ENCODE measurements around the gene GJB1.

GJB1 gene

DNA sequence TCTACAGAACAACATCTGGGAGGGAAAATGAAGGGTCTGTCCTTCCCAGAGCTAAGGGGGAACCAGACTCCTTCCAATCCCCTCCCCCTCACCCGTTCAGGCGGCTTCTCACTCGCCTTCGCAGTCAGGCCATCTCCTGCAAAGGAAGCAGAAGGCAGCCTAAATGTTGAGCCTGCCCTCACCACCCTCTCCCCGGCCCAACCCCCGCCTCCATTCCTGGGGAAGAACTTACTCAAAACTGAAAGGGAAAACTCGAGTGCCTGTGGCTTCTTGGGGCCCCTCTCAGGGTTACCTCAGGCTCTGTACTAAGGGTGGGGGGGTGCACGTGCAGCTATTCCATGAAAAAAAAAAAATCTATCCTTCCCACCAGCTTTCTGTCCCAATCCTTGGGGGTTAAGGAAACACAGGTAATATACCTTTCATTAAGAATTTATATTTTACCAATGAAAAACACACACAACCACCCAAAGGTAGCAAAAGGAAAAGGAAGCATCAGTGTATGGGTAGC lies 28.5 kb downstream of the GJB1 start:
- TF ChIP-seq EZH2 (IDR thresholded peaks at IDR 0.05; ENCODE audit: borderline replicate concordance, low read length), result no peak
- no peak for TF ChIP-seq CTCF (IDR thresholded peaks at IDR 0.05; ENCODE audit: low read length)
- H2AFZ ChIP-seq (ENCODE audit: low read length), result no peak overlapping the region
- peak overlapping the region; percentile 83; the same call in 1 of the 2 replicates for H3K4me2 ChIP-seq (ENCODE audit: low read length)
- H3K36me3 ChIP-seq (ENCODE audit: insufficient read depth, low read length), result peaks cover 36% of the 10 kb centered on the region
- no peak overlapping the region for H3K27ac ChIP-seq (ENCODE audit: low read depth, low read length, poor library complexity, severe bottlenecking)
- no peaks in the 10 kb centered on the region for H3K9me2 ChIP-seq (ENCODE audit: low read depth, low read length)
- no peak overlapping the region for H3K4me3 ChIP-seq (ENCODE audit: low read depth, low read length, poor library complexity, severe bottlenecking)
- no peaks in the 10 kb centered on the region for H3F3A ChIP-seq (ENCODE audit: insufficient read depth, low read length)
- H3K9me3 ChIP-seq (ENCODE audit: low read length), result no peaks in the 10 kb centered on the region
- H4K20me1 ChIP-seq (ENCODE audit: insufficient read depth, low read length), result no peaks in the 10 kb centered on the region
- no peaks in the 10 kb centered on the region for H3K27me3 ChIP-seq (ENCODE audit: insufficient read depth, low read length)
- peaks cover 31% of the 10 kb centered on the region for H3K4me1 ChIP-seq (ENCODE audit: insufficient read depth, low read length, severe bottlenecking)
- no peaks in the 10 kb centered on the region; the same call in 1 of the 2 replicates for H3K79me2 ChIP-seq (ENCODE audit: insufficient read depth, low read length)
- no peak overlapping the region for H3K9ac ChIP-seq (ENCODE audit: low read length)

DNA sequence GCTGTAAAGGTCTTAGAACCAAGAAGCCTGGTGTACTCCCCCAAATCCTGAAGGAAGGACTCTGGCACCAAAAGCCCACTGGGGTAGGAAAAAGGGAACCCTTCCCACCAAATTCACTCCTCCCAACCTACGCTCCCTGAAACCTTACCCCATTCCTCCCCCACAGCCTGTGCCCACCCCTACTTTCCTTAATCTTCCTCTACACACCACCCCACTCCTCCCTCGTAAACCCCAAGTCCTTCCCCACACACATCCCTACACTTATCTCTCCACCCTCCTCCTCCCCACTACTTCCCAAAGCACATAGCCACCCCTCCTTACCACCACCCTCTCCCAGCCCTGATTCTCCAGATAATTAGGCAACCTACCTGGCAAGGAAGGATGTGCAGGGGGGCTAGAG lies 29.2 kb downstream of the GJB1 start:
- TF ChIP-seq CTCF (IDR thresholded peaks at IDR 0.05; ENCODE audit: low read length) (no peak), EZH2 (IDR thresholded peaks at IDR 0.05; ENCODE audit: borderline replicate concordance, low read length) (no peak)
- Histone ChIP-seq H3K9me2 (ENCODE audit: low read depth, low read length) (no peaks in the 10 kb centered on the region), H3K4me2 (ENCODE audit: low read length) (peak overlapping the region; percentile 83), H3K9me3 (ENCODE audit: low read length) (no peaks in the 10 kb centered on the region), H2AFZ (ENCODE audit: low read length) (no peak overlapping the region), H3K27me3 (ENCODE audit: insufficient read depth, low read length) (no peaks in the 10 kb centered on the region), H3K4me3 (ENCODE audit: low read depth, low read length, poor library complexity, severe bottlenecking) (peak overlapping the region; percentile 84), H3K79me2 (ENCODE audit: insufficient read depth, low read length) (no peaks in the 10 kb centered on the region; the same call in 1 of the 2 replicates), H3K4me1 (ENCODE audit: insufficient read depth, low read length, severe bottlenecking) (peaks cover 31% of the 10 kb centered on the region), H4K20me1 (ENCODE audit: insufficient read depth, low read length) (no peaks in the 10 kb centered on the region), H3K9ac (ENCODE audit: low read length) (no peak overlapping the region; the same call in 1 of the 2 replicates), H3F3A (ENCODE audit: insufficient read depth, low read length) (no peaks in the 10 kb centered on the region), H3K36me3 (ENCODE audit: insufficient read depth, low read length) (peaks cover 29% of the 10 kb centered on the region), H3K27ac (ENCODE audit: low read depth, low read length, poor library complexity, severe bottlenecking) (no peak overlapping the region)

- Histone ChIP-seq H3K36me3 (ENCODE audit: insufficient read depth, low read length) (peaks cover 16% of the 10 kb centered on the region), H3K79me2 (ENCODE audit: insufficient read depth, low read length) (no peaks in the 10 kb centered on the region; the same call in 1 of the 2 replicates), H3K4me3 (ENCODE audit: low read depth, low read length, poor library complexity, severe bottlenecking) (peak overlapping the region; percentile 84), H3K27me3 (ENCODE audit: insufficient read depth, low read length) (no peaks in the 10 kb centered on the region), H3K9me3 (ENCODE audit: low read length) (no peaks in the 10 kb centered on the region), H3K9me2 (ENCODE audit: low read depth, low read length) (no peaks in the 10 kb centered on the region), H3K27ac (ENCODE audit: low read depth, low read length, poor library complexity, severe bottlenecking) (peak overlapping the region; percentile 59), H2AFZ (ENCODE audit: low read length) (no peak overlapping the region), H3K4me2 (ENCODE audit: low read length) (peak overlapping the region; percentile 83), H3F3A (ENCODE audit: insufficient read depth, low read length) (no peaks in the 10 kb centered on the region), H4K20me1 (ENCODE audit: insufficient read depth, low read length) (no peaks in the 10 kb centered on the region), H3K4me1 (ENCODE audit: insufficient read depth, low read length, severe bottlenecking) (peaks cover 31% of the 10 kb centered on the region), H3K9ac (ENCODE audit: low read length) (peak overlapping the region; percentile 91)
- TF ChIP-seq EZH2 (IDR thresholded peaks at IDR 0.05; ENCODE audit: borderline replicate concordance, low read length), result no peak
- peak; percentile 41 for TF ChIP-seq CTCF (IDR thresholded peaks at IDR 0.05; ENCODE audit: low read length)
Observed at GRCh38 chrX:71253253-71254091, 30.4 kb downstream of the GJB1 start.
